ENCODE data around the gene DBNDD2. TPM values are rescaled to one million over a fixed set of nuclear protein-coding genes. Genes with fewer than 3 reads are reported as not detected.

The DBNDD2 gene
- total RNA-seq, 4 donors from 2014 or later, result 74.5 to 122 (median 84.9) TPM

- Histone ChIP-seq H3K4me1 (no peaks in the 10 kb centered on the region), H3K27ac (no peak overlapping the region), H3K36me3 (no peaks in the 10 kb centered on the region), H3K4me3 (no peak overlapping the region), H3K9me3 (peaks cover 0 to 1% of the 10 kb centered on the region in 2 donors), H3K27me3 (no peaks in the 10 kb centered on the region)
- DNase-seq, result no peak
- no peak for TF ChIP-seq POLR2AphosphoS5 (IDR thresholded peaks at IDR 0.05)
- TF ChIP-seq EP300 (IDR thresholded peaks at IDR 0.05; ENCODE audit: low read depth), result no peak
- no peak for TF ChIP-seq CTCF (IDR thresholded peaks at IDR 0.05)
- no peak for TF ChIP-seq POLR2A (IDR thresholded peaks at IDR 0.05)
- 92% methylated on average over 5 of the region's 7 CpGs; no CpG with 5 or more reads in 1 of the 2 donors for WGBS, 2 donors (ENCODE audit: low coverage in 1 of 2)
- in situ Hi-C loops (cut with MboI; ENCODE audit: low pct_ligation_motif_present in 1 of 4, low pct_unique_long_range_greater_than_20kb in 1 of 4, low sequenced_read_pairs in 3 of 4) (no loop called here), intact Hi-C loops (cut with DNase I; ENCODE audit: low total_unique reads) (no loop called here)
These were observed 13.0 kb upstream of the DBNDD2 start for GRCh38 chr20:45395114-45395415.

- in situ Hi-C loops (cut with MboI; ENCODE audit: low pct_ligation_motif_present in 1 of 4, low pct_unique_long_range_greater_than_20kb in 1 of 4, low sequenced_read_pairs in 3 of 4) (no loop called here), intact Hi-C loops (cut with DNase I; ENCODE audit: low total_unique reads) (no loop called here)
- Histone ChIP-seq H3K9me3 (peaks cover 7 to 15% of the 10 kb centered on the region in 2 donors), H3K36me3 (no peaks in the 10 kb centered on the region), H3K27ac (no peak overlapping the region), H3K4me1 (no peaks in the 10 kb centered on the region), H3K4me3 (no peak overlapping the region), H3K27me3 (no peaks in the 10 kb centered on the region)
- WGBS, 2 donors (ENCODE audit: low coverage in 1 of 2), result 90 to 100% methylated on average over 1 of the region's 1 CpG
- DNase-seq, result no peak
- TF ChIP-seq CTCF (IDR thresholded peaks at IDR 0.05), result no peak
- TF ChIP-seq EP300 (IDR thresholded peaks at IDR 0.05; ENCODE audit: low read depth), result no peak
- TF ChIP-seq POLR2A (IDR thresholded peaks at IDR 0.05), result no peak
These were observed 9.1 kb upstream of the DBNDD2 start for GRCh38 chr20:45399018-45399417.

GRCh38 chr20:45400346-45401031 is 7.6 kb upstream of the DBNDD2 start:
- intact Hi-C loops (cut with DNase I; ENCODE audit: low total_unique reads) (no loop called here), in situ Hi-C loops (cut with MboI; ENCODE audit: low pct_ligation_motif_present in 1 of 4, low pct_unique_long_range_greater_than_20kb in 1 of 4, low sequenced_read_pairs in 3 of 4) (no loop called here)
- 96% methylated on average over 6 of the region's 6 CpGs; no CpG with 5 or more reads in 1 of the 2 donors for WGBS, 2 donors (ENCODE audit: low coverage in 1 of 2)
- Histone ChIP-seq H3K27ac (no peak overlapping the region), H3K36me3 (no peaks in the 10 kb centered on the region), H3K27me3 (no peaks in the 10 kb centered on the region), H3K4me1 (peaks cover 0 to 5% (median 3%) of the 10 kb centered on the region in 4 donors), H3K9me3 (peaks cover 7 to 15% of the 10 kb centered on the region in 2 donors), H3K4me3 (no peak overlapping the region)
- TF ChIP-seq CTCF (IDR thresholded peaks at IDR 0.05), result no peak
- TF ChIP-seq POLR2A (IDR thresholded peaks at IDR 0.05), result no peak
- TF ChIP-seq POLR2AphosphoS5 (IDR thresholded peaks at IDR 0.05), result no peak
- TF ChIP-seq EP300 (IDR thresholded peaks at IDR 0.05; ENCODE audit: low read depth), result no peak
- no peak for DNase-seq

GRCh38 chr20:45402946-45403345 is 5.1 kb upstream of the DBNDD2 start:
- H3K27ac ChIP-seq, result no peak overlapping the region
- in situ Hi-C loops (cut with MboI; ENCODE audit: low pct_ligation_motif_present in 1 of 4, low pct_unique_long_range_greater_than_20kb in 1 of 4, low sequenced_read_pairs in 3 of 4) (no loop called here), intact Hi-C loops (cut with DNase I; ENCODE audit: low total_unique reads) (no loop called here)
- H3K27me3 ChIP-seq, result no peaks in the 10 kb centered on the region
- DNase-seq, result no peak
- no peaks in the 10 kb centered on the region for H3K36me3 ChIP-seq
- TF ChIP-seq POLR2AphosphoS5 (IDR thresholded peaks at IDR 0.05) (no peak), EP300 (IDR thresholded peaks at IDR 0.05; ENCODE audit: low read depth) (no peak), POLR2A (IDR thresholded peaks at IDR 0.05) (no peak), CTCF (IDR thresholded peaks at IDR 0.05) (no peak)
- WGBS, 2 donors (ENCODE audit: low coverage in 1 of 2), result 100% methylated on average over 1 of the region's 1 CpG
- no peak overlapping the region for H3K4me3 ChIP-seq
- H3K9me3 ChIP-seq, result peaks cover 7 to 15% of the 10 kb centered on the region in 2 donors
- peaks cover 1 to 18% (median 11%) of the 10 kb centered on the region in 4 donors for H3K4me1 ChIP-seq
